Activated CD8-positive, alpha-beta T cell treated with anti-CD3 and anti-CD28 coated beads for 36 hours (primary cell): Measurements from ENCODE around the gene DDX17. TPM values are rescaled to one million over a fixed set of nuclear protein-coding genes. Genes with fewer than 3 reads are reported as not detected.

Experiments
- ATAC-seq: fragments of 200-7000 bp; cut with Tn5 transposase; one replicate; pipeline ENCODE4 v1.10.0; 2021; ENCODE audit warnings: mild to moderate bottlenecking, moderate library complexity
- CTCF ChIA-PET: fragments of 350-600 bp; sonication (Branson Sonifier 250); formaldehyde crosslinking; loops from one replicate; lab custom pipeline; 2021; ENCODE audit warnings: antibody characterized with exemption; lab: Charles Lee
- POLR2A ChIA-PET: fragments of 350-600 bp; sonication (Branson Sonifier 250); formaldehyde crosslinking; loops from one replicate; lab custom pipeline; 2021; ENCODE audit warnings: antibody characterized with exemption; lab: Charles Lee
- DNase-seq: peaks from one replicate; pipeline ENCODE4 v3.0.0-alpha.2; 2020
- H3K27ac Mint-ChIP-seq: one replicate; pipeline ENCODE4 v1.8.0; 2021; ENCODE audit warnings: mild to moderate bottlenecking, mixed read lengths
- H3K27me3 Mint-ChIP-seq: one replicate; pipeline ENCODE4 v1.8.0; 2021; ENCODE audit warnings: mixed read lengths
- H3K36me3 Mint-ChIP-seq: one replicate; pipeline ENCODE4 v1.8.0; 2021; ENCODE audit warnings: low read depth, mixed read lengths
- H3K4me1 Mint-ChIP-seq: one replicate; pipeline ENCODE4 v1.8.0; 2021; ENCODE audit warnings: low read depth, mixed read lengths
- H3K4me3 Mint-ChIP-seq: one replicate; pipeline ENCODE4 v1.8.0; 2021; ENCODE audit warnings: mild to moderate bottlenecking, moderate library complexity, mixed read lengths
- H3K9me3 Mint-ChIP-seq: one replicate; pipeline ENCODE4 v1.8.0; 2021; ENCODE audit warnings: mixed read lengths
- intact Hi-C: fragments of 100-400 bp; cut with micrococcal nuclease; formaldehyde crosslinking; loops from one replicate; pipeline ENCODE4 v1.10.0; 2022
- total RNA-seq, 2 experiments: library from RNA; stranded (reverse); gene quantifications; one replicate each; pipeline ENCODE4 v1.2.3, GENCODE V29; 2021
- TF ChIP-seq, protein P1 (sequence below): fragments of 200-600 bp; IDR thresholded peaks from one replicate; pipeline ENCODE4 v1.8.0; 2022; ENCODE audit warnings: antibody characterized with exemption, mild to moderate bottlenecking

Gene DDX17
- total RNA-seq, 2 experiments from 2014 or later, result 320 to 334 TPM

DNA sequence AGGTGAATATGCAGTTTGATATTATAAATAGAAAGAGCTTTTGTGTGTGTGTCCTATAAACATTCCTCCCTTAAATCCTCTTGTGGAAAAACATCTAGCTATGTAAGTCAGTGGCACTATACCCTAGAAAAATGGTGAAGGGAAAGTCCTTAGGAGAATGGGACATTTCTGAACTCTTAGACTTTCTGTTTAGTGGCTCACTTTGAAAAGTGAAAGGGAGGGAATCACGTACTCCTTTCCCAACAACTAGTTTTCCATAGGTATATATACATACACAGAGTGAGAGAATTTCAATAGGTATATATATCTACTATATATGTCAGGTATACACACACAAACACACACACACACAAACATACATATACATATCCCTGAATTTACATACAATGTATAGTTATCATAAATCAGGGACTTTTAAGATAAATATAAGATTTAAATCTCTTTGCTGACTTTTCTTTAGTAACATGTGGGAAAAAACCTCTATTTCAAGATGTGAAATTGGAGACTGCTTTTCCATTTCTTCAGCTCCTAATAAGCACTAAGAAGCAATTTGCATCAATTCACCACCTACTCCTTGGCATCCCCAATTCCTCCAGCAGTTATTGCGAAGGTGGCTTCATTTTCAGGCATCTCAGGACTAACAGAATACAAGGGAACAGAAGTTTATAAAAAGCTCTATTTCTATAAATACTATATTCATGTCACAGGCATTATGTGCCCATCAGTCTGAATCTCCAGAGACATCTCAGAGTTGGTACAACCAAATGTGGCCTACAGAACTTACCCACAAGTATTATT, 13.5 kb upstream of the DDX17 start:
- TF ChIP-seq, protein P1, sequence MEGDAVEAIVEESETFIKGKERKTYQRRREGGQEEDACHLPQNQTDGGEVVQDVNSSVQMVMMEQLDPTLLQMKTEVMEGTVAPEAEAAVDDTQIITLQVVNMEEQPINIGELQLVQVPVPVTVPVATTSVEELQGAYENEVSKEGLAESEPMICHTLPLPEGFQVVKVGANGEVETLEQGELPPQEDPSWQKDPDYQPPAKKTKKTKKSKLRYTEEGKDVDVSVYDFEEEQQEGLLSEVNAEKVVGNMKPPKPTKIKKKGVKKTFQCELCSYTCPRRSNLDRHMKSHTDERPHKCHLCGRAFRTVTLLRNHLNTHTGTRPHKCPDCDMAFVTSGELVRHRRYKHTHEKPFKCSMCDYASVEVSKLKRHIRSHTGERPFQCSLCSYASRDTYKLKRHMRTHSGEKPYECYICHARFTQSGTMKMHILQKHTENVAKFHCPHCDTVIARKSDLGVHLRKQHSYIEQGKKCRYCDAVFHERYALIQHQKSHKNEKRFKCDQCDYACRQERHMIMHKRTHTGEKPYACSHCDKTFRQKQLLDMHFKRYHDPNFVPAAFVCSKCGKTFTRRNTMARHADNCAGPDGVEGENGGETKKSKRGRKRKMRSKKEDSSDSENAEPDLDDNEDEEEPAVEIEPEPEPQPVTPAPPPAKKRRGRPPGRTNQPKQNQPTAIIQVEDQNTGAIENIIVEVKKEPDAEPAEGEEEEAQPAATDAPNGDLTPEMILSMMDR, result no peak
- Mint-ChIP-seq H3K9me3 (no peaks in the 10 kb centered on the region), H3K4me1 (peaks cover 1% of the 10 kb centered on the region), H3K27me3 (peaks cover 1% of the 10 kb centered on the region), H3K4me3 (no peak overlapping the region), H3K36me3 (no peaks in the 10 kb centered on the region), H3K27ac (no peak overlapping the region)
- DNase-seq (no peak), ATAC-seq (no peak)
- ChIA-PET CTCF (interaction anchor here (0.5 to 2.2 kb wide), 4 partner anchors 34 to 467 kb away, joined by 3 to 5 read pairs (median 3); no protein-coding TSS in a partner anchor), POLR2A (interaction anchor here (1.4 kb wide), 1 partner anchor 9 kb away, joined by 4 read pairs; no protein-coding TSS in a partner anchor)
- intact Hi-C loops, result no loop called here

DNA sequence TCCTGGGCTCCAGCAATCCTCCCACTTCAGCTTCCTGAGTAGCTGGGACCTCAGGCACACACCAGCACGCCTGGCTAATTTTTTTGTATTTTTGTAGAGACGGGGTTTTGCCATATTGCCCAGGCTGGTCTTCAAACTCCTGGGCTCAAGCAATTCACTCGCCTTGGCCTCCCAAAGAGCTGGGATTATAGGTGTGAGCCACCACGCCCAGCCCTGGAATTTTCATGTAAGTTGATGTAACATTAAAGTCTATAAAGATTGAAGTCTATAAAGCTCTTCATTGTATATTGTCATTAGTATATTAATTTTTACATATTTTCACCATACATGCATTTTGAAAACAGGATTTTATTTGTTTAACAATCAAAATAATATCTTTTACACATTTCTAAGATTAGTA, 12.5 kb upstream of the DDX17 start:
- Mint-ChIP-seq H3K9me3 (no peaks in the 10 kb centered on the region), H3K4me3 (no peak overlapping the region), H3K27me3 (peaks cover 1% of the 10 kb centered on the region), H3K36me3 (no peaks in the 10 kb centered on the region), H3K4me1 (peaks cover 3% of the 10 kb centered on the region), H3K27ac (no peak overlapping the region)
- POLR2A ChIA-PET, result interaction anchor here (1.4 kb wide), 1 partner anchor 8 kb away, joined by 4 read pairs; no protein-coding TSS in a partner anchor
- intact Hi-C loops, result no loop called here
- TF ChIP-seq, protein P1, result no peak
- ATAC-seq, result no peak
- CTCF ChIA-PET, result interaction anchor here (1.0 to 2.2 kb wide), 2 partner anchors 44 to 53 kb away, joined by 3 to 5 read pairs; no protein-coding TSS in a partner anchor
- no peak for DNase-seq

DNA sequence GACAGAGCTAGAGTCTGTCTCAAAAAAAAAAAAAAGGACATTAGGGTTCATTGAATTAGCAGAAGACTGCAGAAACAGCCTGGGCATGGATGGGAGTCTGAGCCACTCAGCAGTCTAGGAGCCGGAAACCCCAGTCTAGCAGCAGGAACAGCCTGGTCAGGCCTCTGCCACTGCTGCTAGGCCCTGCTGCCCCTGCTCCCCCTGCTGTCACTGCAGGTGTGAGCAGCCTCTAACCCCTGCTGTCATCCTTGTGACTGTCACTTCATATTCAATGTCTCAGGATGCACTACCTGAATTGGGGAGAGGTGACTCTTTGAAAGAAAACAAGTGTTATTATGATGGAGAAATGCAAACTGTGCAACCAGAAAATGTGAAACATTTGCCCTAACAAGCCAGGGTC, 7.0 kb upstream of the DDX17 start:
- intact Hi-C loops, result no loop called here
- POLR2A ChIA-PET, result no interaction called here
- CTCF ChIA-PET, result no interaction called here

DNA sequence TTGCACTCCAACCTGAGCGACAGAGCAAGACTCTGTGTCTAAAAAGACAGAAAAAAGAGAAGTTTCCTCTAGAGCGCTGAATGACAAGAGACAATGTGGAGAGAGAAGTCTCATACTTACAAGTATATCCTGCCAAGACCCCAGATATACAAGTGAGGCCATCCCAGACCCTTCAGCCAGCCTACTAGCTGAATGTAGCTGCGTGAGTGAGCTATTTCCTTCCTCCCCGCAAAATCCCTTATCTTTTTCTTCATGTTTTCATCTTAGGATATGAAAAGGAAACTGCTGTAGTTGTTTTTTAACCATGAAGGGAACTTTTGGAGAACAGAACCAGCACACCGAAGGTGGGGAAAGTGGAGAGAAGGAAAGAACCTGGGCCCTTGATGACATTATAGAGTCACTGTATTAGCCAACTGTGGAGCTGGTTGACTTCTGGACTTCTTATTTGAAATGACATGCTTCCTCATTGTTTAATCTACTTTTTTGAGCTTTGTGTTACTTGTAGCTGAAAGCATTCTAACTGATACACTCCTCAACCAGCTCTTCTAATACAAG, 4.4 kb upstream of the DDX17 start:
- ChIA-PET CTCF (interaction anchor here (1.0 to 1.3 kb wide), 3 partner anchors 13 to 171 kb away, joined by 3 to 4 read pairs (median 4); partner anchors contain the start of gene TOMM22), POLR2A (interaction anchor here (0.9 to 1.6 kb wide), 4 partner anchors 8 to 60 kb away, joined by 3 to 8 read pairs (median 4); partner anchors contain the start of gene DMC1)
- Mint-ChIP-seq H3K27ac (no peak overlapping the region), H3K4me1 (peaks cover 15% of the 10 kb centered on the region), H3K9me3 (peaks cover 6% of the 10 kb centered on the region), H3K27me3 (no peaks in the 10 kb centered on the region), H3K4me3 (no peak overlapping the region), H3K36me3 (peaks cover 8% of the 10 kb centered on the region)
- no peak for ATAC-seq
- DNase-seq, result no peak
- TF ChIP-seq, protein P1, result no peak
- intact Hi-C loops, result no loop called here

More for the DNA sequence above, 7.0 kb upstream of the DDX17 start:
- Mint-ChIP-seq H3K4me3 (no peak overlapping the region), H3K27me3 (no peaks in the 10 kb centered on the region), H3K36me3 (peaks cover 3% of the 10 kb centered on the region), H3K27ac (no peak overlapping the region), H3K4me1 (peaks cover 9% of the 10 kb centered on the region), H3K9me3 (peaks cover 4% of the 10 kb centered on the region)
- DNase-seq (peak; percentile 68), ATAC-seq (peak; percentile 97)
- TF ChIP-seq, protein P1, result peak; percentile 49
